GM12874 (cell line): ENCODE data around the gene RAB6D.

ENCODE experiments used
- CTCF ChIP-seq: IDR thresholded peaks from 2 replicates; pipeline ENCODE4 v1.5.1; 2011; ENCODE audit warnings: low read depth, mild to moderate bottlenecking, control low read depth, low read length, moderate library complexity; ENCODE audit not compliant: insufficient read depth

RAB6D gene

GRCh38 chr2:131349021-131349420, 14.9 kb downstream of the RAB6D start:
- TF ChIP-seq CTCF: no peak

- TF ChIP-seq CTCF: peak; percentile 20; the same call in 1 of the 2 replicates
Observed at GRCh38 chr2:131335319-131335718, 28.6 kb downstream of the RAB6D start.

- TF ChIP-seq CTCF: no peak
Observed at GRCh38 chr2:131322209-131322608, 41.8 kb downstream of the RAB6D start.

DNA sequence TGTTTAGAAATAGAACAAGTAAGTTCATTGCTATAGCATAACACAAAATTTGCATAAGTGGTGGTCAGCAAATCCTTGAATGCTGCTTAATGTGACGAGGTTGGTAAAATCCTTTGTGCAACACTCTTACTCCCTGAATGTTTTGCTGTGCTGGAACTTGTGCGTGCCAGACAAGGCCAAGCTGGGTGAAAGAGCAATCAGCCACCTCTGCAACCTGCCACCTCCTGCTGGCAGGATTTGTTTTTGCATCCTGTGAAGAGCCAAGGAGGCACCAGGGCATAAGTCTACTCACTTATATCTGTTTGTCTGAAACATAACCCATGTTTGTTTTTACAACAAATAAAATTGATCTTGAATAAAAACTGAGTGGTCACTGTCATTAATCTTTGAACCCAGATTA, 53.0 kb downstream of the RAB6D start:
- 0 out of 2 replicates have a peak, but pooled peaks have one; percentile 6 for TF ChIP-seq CTCF
